NCI-H2081 (cell line): ENCODE data around the gene PLA2G4F.

ENCODE experiments used
- DNase-seq, 2 experiments: peaks; one replicate each; lab custom pipeline; 2025; lab: John Stamatoyannopoulos, UW

Gene PLA2G4F

GRCh38 chr15:42156243-42156922, at the start of gene PLA2G4F:
PLA2G4F (minus strand) TSS chr15:42156636; CDS start chr15:42156549, 87 bp downstream.
- DNase-seq: no peak

GRCh38 chr15:42203891-42204290, 47.5 kb upstream of the PLA2G4F start:
- DNase-seq: no peak

GRCh38 chr15:42202653-42203052, 46.2 kb upstream of the PLA2G4F start:
- DNase-seq: no peak

GRCh38 chr15:42201801-42202200, 45.4 kb upstream of the PLA2G4F start:
- DNase-seq: no peak

- no peak for DNase-seq
Observed at GRCh38 chr15:42199126-42199525, 42.7 kb upstream of the PLA2G4F start.

GRCh38 chr15:42198516-42198915, 42.1 kb upstream of the PLA2G4F start:
- DNase-seq: no peak

- DNase-seq: no peak
Observed at GRCh38 chr15:42194513-42194912, 38.1 kb upstream of the PLA2G4F start.

- no peak for DNase-seq
Observed at GRCh38 chr15:42193383-42193782, 36.9 kb upstream of the PLA2G4F start.

GRCh38 chr15:42191610-42192346, 35.3 kb upstream of the PLA2G4F start:
- DNase-seq: no peak

- DNase-seq: no peak
Observed at GRCh38 chr15:42190370-42190769, 33.9 kb upstream of the PLA2G4F start.

- no peak for DNase-seq
Observed at GRCh38 chr15:42185801-42186200, 29.4 kb upstream of the PLA2G4F start.

- DNase-seq: no peak
Observed at GRCh38 chr15:42184736-42185135, 28.3 kb upstream of the PLA2G4F start.

GRCh38 chr15:42184296-42184695, 27.9 kb upstream of the PLA2G4F start:
- DNase-seq: no peak

- DNase-seq: no peak
Observed at GRCh38 chr15:42182961-42183360, 26.5 kb upstream of the PLA2G4F start.

- no peak for DNase-seq
Observed at GRCh38 chr15:42182328-42182886, 26.0 kb upstream of the PLA2G4F start.

- no peak for DNase-seq
Observed at GRCh38 chr15:42178056-42178455, 21.6 kb upstream of the PLA2G4F start.

GRCh38 chr15:42175671-42176070, 19.2 kb upstream of the PLA2G4F start:
- DNase-seq: no peak

- no peak for DNase-seq
Observed at GRCh38 chr15:42172475-42172874, 16.0 kb upstream of the PLA2G4F start.

GRCh38 chr15:42171795-42172194, 15.4 kb upstream of the PLA2G4F start:
- no peak for DNase-seq

- no peak for DNase-seq
Observed at GRCh38 chr15:42171122-42171521, 14.7 kb upstream of the PLA2G4F start.

- DNase-seq: no peak
Observed at GRCh38 chr15:42166225-42166940, 9.9 kb upstream of the PLA2G4F start.

- no peak for DNase-seq
Observed at GRCh38 chr15:42165106-42165505, 8.7 kb upstream of the PLA2G4F start.
